BJ (cell line): ENCODE measurements around the gene DMBX1. TPM values are rescaled to one million over a fixed set of nuclear protein-coding genes. Genes with fewer than 3 reads are reported as not detected.

Experiments
- CTCF ChIA-PET: fragments of 350-600 bp; formaldehyde crosslinking; extraction: SDS; loops from one replicate; lab custom pipeline; 2021; ENCODE audit warnings: antibody characterized with exemption, inconsistent platforms; lab: Yijun Ruan, JAX
- POLR2A ChIA-PET: fragments of 300-600 bp; sonication (Branson Sonifier 250); formaldehyde crosslinking; extraction: SDS; loops from one replicate; lab custom pipeline; 2021; ENCODE audit warnings: antibody characterized with exemption; lab: Charles Lee
- DNase-seq: peaks from one replicate; pipeline ENCODE4 v3.0.0-alpha.2; 2011; ENCODE audit warnings: low read depth
- H3K27me3 ChIP-seq: 2 replicates; pipeline ENCODE4 v1.6.0; 2011; ENCODE audit warnings: low read length; ENCODE audit not compliant: control insufficient read depth, insufficient read depth
- H3K36me3 ChIP-seq: 2 replicates; pipeline ENCODE4 v1.5.1; 2011; ENCODE audit warnings: low read length; ENCODE audit not compliant: control insufficient read depth, insufficient read depth
- H3K4me3 ChIP-seq: 2 replicates; pipeline ENCODE4 v1.5.1; 2011; ENCODE audit warnings: low read depth, mild to moderate bottlenecking, control low read depth, low read length
- polyA plus RNA-seq: library from polyadenylated mRNA; depleted of rRNA; stranded (reverse); fragments of >200 nt; gene quantifications from 2 replicates; pipeline ENCODE4 v1.2.3, GENCODE V29; 2011
- TF ChIP-seq, protein P1 (sequence below): IDR thresholded peaks from 2 replicates; pipeline ENCODE4 v1.5.1; 2011; ENCODE audit warnings: low read depth, mild to moderate bottlenecking, control low read depth, inconsistent platforms, low read length, moderate library complexity; ENCODE audit not compliant: insufficient read depth

Gene DMBX1
- polyA plus RNA-seq, 1 experiment, result not detected

DNA sequence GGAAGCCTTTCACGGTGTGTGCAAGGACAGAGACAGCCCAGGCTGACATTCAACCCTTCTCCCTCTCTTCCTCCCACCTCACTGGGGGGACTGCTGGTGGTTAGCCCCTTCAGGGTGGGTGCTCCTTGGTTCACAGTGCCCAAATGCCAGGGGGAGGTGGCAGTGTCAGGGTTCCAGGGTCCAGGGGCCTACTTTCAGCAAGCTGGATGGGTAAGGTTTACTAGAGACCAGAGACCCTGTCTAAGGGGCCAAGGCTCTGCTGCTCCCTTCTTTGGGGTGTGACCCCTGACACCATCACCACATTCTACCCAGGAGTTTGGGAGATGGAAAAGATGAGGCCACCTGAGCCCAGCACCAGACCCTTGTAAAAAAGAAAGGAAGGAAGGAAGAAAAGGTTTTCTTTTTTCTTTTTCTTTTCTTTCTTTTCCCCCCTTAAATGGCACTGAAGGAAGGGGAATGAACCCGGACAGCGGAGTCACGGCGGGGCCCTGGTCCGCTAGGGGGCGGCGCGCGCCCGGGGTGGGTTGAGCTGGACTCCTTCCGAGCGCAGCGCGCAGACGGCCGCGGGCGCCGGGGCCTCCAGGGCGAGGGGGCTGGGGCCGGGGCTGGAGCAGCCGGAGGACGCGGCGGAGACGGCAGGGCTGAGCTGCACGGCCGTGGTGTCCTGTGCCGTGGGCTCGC is 43.0 kb downstream of the DMBX1 start:
- no peaks in the 10 kb centered on the region for H3K36me3 ChIP-seq
- ChIA-PET CTCF (interaction anchor here (0.9 to 11.1 kb wide), 10 partner anchors 8 to 192 kb away, joined by 3 to 176 read pairs (median 6); no protein-coding TSS in a partner anchor), POLR2A (interaction anchor here (0.7 kb wide), 1 partner anchor 179 kb away, joined by 4 read pairs; no protein-coding TSS in a partner anchor)
- H3K4me3 ChIP-seq, result no peak overlapping the region; the same call in 1 of the 2 replicates
- H3K27me3 ChIP-seq, result peaks cover 24% of the 10 kb centered on the region
- TF ChIP-seq, protein P1, sequence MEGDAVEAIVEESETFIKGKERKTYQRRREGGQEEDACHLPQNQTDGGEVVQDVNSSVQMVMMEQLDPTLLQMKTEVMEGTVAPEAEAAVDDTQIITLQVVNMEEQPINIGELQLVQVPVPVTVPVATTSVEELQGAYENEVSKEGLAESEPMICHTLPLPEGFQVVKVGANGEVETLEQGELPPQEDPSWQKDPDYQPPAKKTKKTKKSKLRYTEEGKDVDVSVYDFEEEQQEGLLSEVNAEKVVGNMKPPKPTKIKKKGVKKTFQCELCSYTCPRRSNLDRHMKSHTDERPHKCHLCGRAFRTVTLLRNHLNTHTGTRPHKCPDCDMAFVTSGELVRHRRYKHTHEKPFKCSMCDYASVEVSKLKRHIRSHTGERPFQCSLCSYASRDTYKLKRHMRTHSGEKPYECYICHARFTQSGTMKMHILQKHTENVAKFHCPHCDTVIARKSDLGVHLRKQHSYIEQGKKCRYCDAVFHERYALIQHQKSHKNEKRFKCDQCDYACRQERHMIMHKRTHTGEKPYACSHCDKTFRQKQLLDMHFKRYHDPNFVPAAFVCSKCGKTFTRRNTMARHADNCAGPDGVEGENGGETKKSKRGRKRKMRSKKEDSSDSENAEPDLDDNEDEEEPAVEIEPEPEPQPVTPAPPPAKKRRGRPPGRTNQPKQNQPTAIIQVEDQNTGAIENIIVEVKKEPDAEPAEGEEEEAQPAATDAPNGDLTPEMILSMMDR, result peak; percentile 70
- no peak for DNase-seq

DNA sequence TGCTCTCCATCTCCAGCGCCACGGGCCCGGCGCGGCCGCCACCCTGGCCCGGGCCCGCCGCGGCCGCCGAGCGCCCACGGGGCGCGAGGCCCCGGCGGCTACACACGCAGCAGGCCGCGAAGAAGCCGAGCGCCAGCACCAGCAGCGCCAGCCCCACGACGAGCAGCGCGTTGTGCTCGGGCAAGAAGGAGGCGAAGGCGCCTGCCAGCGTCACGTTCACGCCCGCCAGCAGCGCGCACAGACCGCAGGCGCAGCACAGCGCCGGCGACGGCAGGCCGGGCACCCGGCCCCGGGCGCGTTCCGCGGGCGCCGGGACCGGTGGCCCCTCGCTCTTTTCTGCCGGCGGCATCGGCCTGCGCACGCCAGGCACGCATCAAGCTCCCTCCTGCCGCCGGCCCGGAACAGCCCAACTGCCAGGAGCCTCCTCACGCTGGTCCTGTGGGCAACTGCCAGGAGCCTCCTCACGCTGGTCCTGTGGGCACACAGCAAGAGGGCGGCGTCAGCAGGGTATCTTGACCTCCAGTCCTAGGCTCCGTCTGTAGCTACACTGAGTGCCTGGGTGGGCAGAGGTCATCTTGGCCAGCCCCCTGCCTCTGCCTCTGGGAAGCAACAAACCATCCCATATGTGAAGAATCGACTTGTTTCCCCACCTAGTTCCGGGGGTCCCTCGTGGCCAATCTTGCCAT is 43.7 kb downstream of the DMBX1 start:
- ChIA-PET POLR2A (interaction anchor here (0.7 kb wide), 1 partner anchor 178 kb away, joined by 4 read pairs; no protein-coding TSS in a partner anchor), CTCF (interaction anchor here (0.9 to 11.1 kb wide), 12 partner anchors 9 to 192 kb away, joined by 3 to 176 read pairs (median 6); no protein-coding TSS in a partner anchor)
- H3K4me3 ChIP-seq, result peak overlapping the region; percentile 23; the same call in 1 of the 2 replicates
- TF ChIP-seq, protein P1, result no peak
- no peaks in the 10 kb centered on the region for H3K36me3 ChIP-seq
- H3K27me3 ChIP-seq, result peaks cover 24% of the 10 kb centered on the region
- DNase-seq, result no peak

DNA sequence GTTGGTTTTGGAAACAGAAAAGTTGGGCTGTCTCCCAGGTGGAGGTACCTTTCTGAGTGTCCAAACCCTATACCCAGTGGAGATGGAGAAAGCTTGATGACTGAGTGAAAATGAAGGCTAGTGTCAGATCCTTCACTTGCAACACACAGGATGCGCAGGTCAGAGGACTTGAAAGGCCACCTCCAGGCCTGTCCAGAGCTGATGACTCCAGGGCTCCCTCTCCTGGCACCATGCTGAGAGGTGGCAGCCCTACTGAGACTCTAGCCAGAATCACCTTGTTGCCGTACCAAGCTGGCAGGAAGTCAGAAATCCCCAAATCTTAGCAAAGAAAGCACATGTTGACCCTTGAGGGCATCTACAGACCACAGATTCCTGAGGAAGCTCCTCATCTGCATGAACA is 45.4 kb downstream of the DMBX1 start:
- no peak for DNase-seq
- CTCF ChIA-PET, result interaction anchor here (1.1 to 11.1 kb wide), 14 partner anchors 8 to 190 kb away, joined by 3 to 176 read pairs (median 9); partner anchors contain the start of gene ATPAF1

DNA sequence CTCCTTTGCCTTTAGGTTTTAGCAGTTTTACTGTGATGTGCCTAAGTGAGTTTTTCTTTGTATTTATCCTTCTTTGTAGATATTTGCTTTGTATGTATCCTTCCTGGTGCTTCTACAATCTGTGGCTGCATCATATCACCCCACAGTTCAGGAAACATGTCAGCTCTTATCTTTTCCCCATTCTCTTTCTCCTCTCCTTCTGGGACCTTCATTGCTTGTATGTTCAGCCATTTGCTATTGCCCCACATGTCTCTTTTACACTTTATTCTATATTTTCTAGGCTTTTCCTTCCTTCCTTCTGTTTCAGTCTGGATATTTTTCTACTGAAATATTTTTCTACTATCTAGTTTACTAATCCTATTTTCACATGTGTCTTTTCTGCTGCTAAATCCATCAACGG is 46.9 kb downstream of the DMBX1 start:
- TF ChIP-seq, protein P1, result no peak
- ChIA-PET POLR2A (no interaction called here), CTCF (interaction anchor here (1.5 to 2.2 kb wide), 3 partner anchors 56 to 131 kb away, joined by 3 to 11 read pairs (median 3); partner anchors contain the start of gene ATPAF1)
- no peaks in the 10 kb centered on the region for H3K36me3 ChIP-seq
- H3K27me3 ChIP-seq, result peaks cover 12% of the 10 kb centered on the region
- no peak overlapping the region for H3K4me3 ChIP-seq
- DNase-seq, result no peak

More for the DNA sequence above, 45.4 kb downstream of the DMBX1 start:
- Histone ChIP-seq H3K4me3 (no peak overlapping the region), H3K27me3 (peaks cover 16% of the 10 kb centered on the region), H3K36me3 (no peaks in the 10 kb centered on the region)
- POLR2A ChIA-PET, result no interaction called here
- TF ChIP-seq, protein P1, result peak; percentile 54

DNA sequence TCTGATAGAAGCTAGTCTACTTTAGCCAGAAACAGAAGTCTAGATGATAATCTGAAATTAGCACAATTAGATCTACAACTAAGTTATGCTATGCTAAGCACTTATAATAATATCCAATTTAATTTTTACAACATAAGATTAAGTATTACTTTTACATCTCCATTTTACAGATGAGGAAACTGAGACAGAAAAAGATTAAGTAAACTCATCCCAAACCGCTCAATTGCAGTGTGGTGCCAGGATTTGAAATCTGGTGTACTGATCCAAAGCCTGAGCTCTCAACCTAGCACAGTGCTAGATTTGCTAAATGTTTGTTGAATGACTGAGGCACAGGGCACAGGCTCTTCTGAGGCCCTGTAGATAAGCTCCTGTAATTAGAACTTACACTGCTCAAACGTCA is 48.0 kb downstream of the DMBX1 start:
- CTCF ChIA-PET, result interaction anchor here (0.7 to 6.7 kb wide), 7 partner anchors 8 to 95 kb away, joined by 3 to 38 read pairs (median 8); no protein-coding TSS in a partner anchor
- POLR2A ChIA-PET, result no interaction called here
- TF ChIP-seq, protein P1, result no peak

More for the DNA sequence above, 48.0 kb downstream of the DMBX1 start:
- H3K4me3 ChIP-seq, result no peak overlapping the region
- peaks cover 9% of the 10 kb centered on the region for H3K27me3 ChIP-seq
- no peak for DNase-seq
- no peaks in the 10 kb centered on the region for H3K36me3 ChIP-seq
